GM23248 (cell line): ENCODE data around the gene ASIC2.

Experiments
- EZH2 ChIP-seq: fragments of 200-600 bp; sonication (generic); IDR thresholded peaks from 2 replicates; pipeline ENCODE4 v1.6.1; 2018; ENCODE audit warnings: antibody characterized with exemption, mild to moderate bottlenecking; ENCODE audit not compliant: insufficient read depth, poor library complexity, severe bottlenecking
- EZH2phosphoT487 ChIP-seq: fragments of 200-600 bp; sonication (generic); IDR thresholded peaks from 2 replicates; pipeline ENCODE4 v1.6.1; 2018; ENCODE audit warnings: antibody characterized with exemption, moderate library complexity, mild to moderate bottlenecking, low read depth; ENCODE audit not compliant: insufficient read depth

DNA sequence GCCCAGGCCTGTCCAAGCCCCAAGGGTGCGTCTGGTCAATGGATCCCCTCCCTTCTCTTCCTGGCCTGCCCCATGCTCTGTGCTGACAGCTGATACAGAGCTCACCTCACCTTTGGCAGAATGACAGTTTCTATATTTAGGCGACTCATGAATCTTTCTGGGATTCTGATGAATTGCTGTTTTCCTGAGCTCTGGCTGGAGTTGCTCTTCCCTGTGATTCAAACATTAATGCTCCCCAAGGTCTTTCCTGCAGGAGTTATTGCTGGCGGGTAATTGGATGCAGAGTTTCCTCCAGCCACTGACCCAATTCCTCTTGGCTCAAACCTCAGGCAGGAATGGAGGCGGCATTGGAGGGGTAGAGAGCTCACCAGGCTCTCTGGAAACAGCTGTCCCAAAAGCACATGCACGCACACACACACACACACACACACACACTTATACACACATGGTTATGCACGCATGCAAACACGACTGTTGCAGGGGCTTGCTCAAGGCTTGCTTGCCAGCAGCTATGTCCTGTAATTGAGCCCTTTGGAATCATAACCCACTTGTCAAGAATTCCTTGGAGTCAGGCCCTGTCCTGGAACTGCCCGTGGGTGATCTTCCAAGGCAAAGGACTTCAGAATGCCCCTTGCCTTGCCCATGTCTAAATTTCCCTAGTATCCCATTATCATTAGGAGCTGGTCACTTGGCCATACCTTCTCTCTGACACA lies 128.8 kb downstream of the ASIC2 start:
- no peak for TF ChIP-seq EZH2
- TF ChIP-seq EZH2phosphoT487 = no peak
